ENCODE measurements around the gene DDI1.

DNA sequence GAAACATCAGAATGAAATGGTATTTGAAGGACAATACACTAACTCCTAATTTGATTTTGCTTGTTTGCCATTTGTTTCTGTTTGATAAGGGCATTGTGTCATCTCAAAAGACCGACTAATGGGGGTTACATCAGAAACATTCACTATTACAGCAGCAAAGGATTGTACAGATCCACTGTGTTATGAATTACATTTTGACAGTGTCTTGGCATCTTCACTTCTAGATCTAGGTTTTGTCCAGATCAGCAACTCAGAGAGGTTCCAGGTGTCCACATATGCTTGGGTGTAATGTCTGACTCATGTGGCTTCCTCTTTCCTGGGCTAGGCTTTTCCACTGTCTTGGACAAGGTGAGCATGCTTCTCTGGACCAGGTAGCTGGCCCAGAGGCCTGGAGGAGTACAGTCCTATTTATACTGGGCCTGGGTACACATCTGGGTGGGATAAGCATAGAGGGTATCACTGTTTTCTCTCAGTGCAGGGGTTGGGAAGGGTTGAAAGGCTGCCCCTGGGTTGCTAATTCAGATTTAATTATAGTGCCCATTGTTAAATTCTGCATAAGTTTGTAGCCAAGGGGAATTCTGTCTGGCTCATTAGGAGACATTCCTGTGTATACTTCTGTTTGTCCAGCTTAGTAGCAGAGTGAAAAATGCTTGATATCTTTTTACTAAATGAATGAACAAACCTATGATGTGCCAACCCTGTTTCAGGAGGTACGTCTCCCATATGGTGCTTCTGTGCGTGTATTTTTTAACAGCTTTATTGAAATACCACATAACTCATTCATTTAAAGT is 23.8 kb downstream of the DDI1 start:
- TF ChIP-seq SMARCC2 (IDR thresholded peaks at IDR 0.05; ENCODE audit: low read depth) = no peak
- no peak for TF ChIP-seq TAF7 (tag; IDR thresholded peaks at IDR 0.05)
- TF ChIP-seq, protein P1, sequence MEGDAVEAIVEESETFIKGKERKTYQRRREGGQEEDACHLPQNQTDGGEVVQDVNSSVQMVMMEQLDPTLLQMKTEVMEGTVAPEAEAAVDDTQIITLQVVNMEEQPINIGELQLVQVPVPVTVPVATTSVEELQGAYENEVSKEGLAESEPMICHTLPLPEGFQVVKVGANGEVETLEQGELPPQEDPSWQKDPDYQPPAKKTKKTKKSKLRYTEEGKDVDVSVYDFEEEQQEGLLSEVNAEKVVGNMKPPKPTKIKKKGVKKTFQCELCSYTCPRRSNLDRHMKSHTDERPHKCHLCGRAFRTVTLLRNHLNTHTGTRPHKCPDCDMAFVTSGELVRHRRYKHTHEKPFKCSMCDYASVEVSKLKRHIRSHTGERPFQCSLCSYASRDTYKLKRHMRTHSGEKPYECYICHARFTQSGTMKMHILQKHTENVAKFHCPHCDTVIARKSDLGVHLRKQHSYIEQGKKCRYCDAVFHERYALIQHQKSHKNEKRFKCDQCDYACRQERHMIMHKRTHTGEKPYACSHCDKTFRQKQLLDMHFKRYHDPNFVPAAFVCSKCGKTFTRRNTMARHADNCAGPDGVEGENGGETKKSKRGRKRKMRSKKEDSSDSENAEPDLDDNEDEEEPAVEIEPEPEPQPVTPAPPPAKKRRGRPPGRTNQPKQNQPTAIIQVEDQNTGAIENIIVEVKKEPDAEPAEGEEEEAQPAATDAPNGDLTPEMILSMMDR (IDR thresholded peaks at IDR 0.05 in 2 of 3, conservative IDR thresholded peaks at IDR 0.05 in 1 of 3; ENCODE audit: insufficient read depth in 2 of 3, low read depth in 1 of 3, low read length in 3 of 3) = no peak
- TF ChIP-seq BHLHE40 (IDR thresholded peaks at IDR 0.05; ENCODE audit: low read length) = no peak
- TF ChIP-seq, protein P2, sequence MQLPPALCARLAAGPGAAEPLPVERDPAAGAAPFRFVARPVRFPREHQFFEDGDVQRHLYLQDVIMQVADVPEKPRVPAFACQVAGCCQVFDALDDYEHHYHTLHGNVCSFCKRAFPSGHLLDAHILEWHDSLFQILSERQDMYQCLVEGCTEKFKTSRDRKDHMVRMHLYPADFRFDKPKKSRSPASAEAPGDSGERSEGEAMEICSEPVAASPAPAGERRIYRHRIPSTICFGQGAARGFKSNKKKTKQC (CRISPR knock-in tag; IDR thresholded peaks at IDR 0.05) = no peak
- no peak for TF ChIP-seq ZNF584 (CRISPR knock-in tag; IDR thresholded peaks at IDR 0.05; ENCODE audit: low read depth)
- no peak for TF ChIP-seq NCOA2 (IDR thresholded peaks at IDR 0.05; ENCODE audit: partially characterized antibody in 2 of 2)
- TF ChIP-seq KLF16 (IDR thresholded peaks at IDR 0.05) = no peak
- no peak for TF ChIP-seq POLR2AphosphoS5 (IDR thresholded peaks at IDR 0.05; ENCODE audit: control insufficient read depth, insufficient read depth, low read depth, low read length)
- no peak for TF ChIP-seq POU5F1 (IDR thresholded peaks at IDR 0.05; ENCODE audit: borderline replicate concordance, low read depth, low read length, partially characterized antibody)
- no peak for TF ChIP-seq ZNF780A (CRISPR knock-in tag; IDR thresholded peaks at IDR 0.05)
- TF ChIP-seq EWSR1 (IDR thresholded peaks at IDR 0.05; ENCODE audit: borderline replicate concordance, low read depth, partially characterized antibody) = no peak
- TF ChIP-seq, protein P3, sequence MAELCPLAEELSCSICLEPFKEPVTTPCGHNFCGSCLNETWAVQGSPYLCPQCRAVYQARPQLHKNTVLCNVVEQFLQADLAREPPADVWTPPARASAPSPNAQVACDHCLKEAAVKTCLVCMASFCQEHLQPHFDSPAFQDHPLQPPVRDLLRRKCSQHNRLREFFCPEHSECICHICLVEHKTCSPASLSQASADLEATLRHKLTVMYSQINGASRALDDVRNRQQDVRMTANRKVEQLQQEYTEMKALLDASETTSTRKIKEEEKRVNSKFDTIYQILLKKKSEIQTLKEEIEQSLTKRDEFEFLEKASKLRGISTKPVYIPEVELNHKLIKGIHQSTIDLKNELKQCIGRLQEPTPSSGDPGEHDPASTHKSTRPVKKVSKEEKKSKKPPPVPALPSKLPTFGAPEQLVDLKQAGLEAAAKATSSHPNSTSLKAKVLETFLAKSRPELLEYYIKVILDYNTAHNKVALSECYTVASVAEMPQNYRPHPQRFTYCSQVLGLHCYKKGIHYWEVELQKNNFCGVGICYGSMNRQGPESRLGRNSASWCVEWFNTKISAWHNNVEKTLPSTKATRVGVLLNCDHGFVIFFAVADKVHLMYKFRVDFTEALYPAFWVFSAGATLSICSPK (IDR thresholded peaks at IDR 0.05; ENCODE audit: borderline replicate concordance) = no peak
- TF ChIP-seq, protein P4, sequence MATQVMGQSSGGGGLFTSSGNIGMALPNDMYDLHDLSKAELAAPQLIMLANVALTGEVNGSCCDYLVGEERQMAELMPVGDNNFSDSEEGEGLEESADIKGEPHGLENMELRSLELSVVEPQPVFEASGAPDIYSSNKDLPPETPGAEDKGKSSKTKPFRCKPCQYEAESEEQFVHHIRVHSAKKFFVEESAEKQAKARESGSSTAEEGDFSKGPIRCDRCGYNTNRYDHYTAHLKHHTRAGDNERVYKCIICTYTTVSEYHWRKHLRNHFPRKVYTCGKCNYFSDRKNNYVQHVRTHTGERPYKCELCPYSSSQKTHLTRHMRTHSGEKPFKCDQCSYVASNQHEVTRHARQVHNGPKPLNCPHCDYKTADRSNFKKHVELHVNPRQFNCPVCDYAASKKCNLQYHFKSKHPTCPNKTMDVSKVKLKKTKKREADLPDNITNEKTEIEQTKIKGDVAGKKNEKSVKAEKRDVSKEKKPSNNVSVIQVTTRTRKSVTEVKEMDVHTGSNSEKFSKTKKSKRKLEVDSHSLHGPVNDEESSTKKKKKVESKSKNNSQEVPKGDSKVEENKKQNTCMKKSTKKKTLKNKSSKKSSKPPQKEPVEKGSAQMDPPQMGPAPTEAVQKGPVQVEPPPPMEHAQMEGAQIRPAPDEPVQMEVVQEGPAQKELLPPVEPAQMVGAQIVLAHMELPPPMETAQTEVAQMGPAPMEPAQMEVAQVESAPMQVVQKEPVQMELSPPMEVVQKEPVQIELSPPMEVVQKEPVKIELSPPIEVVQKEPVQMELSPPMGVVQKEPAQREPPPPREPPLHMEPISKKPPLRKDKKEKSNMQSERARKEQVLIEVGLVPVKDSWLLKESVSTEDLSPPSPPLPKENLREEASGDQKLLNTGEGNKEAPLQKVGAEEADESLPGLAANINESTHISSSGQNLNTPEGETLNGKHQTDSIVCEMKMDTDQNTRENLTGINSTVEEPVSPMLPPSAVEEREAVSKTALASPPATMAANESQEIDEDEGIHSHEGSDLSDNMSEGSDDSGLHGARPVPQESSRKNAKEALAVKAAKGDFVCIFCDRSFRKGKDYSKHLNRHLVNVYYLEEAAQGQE (IDR thresholded peaks at IDR 0.05; ENCODE audit: borderline replicate concordance) = no peak
- TF ChIP-seq, protein P4 (CRISPR knock-in tag; IDR thresholded peaks at IDR 0.05; ENCODE audit: low read depth) = no peak
